GM18498 (cell line): Measurements from ENCODE around the gene KLHDC8A.

ENCODE experiments used
- ATAC-seq: cut with Tn5 transposase; IDR thresholded peaks from one replicate; pipeline ENCODE4 v1.9.1; 2021; ENCODE audit warnings: mild to moderate bottlenecking, moderate library complexity; ENCODE audit not compliant: unreplicated experiment

The KLHDC8A gene

GRCh38 chr1:205345761-205346160 is 11.0 kb downstream of the KLHDC8A start:
- no peak for ATAC-seq

GRCh38 chr1:205344066-205344928 is 12.4 kb downstream of the KLHDC8A start:
- ATAC-seq: no peak

GRCh38 chr1:205343431-205344065 is 13.2 kb downstream of the KLHDC8A start:
- no peak for ATAC-seq

- no peak for ATAC-seq
Measured at GRCh38 chr1:205342986-205343385, 13.7 kb downstream of the KLHDC8A start.

- no peak for ATAC-seq
Measured at GRCh38 chr1:205340676-205341075, 16.0 kb downstream of the KLHDC8A start.

GRCh38 chr1:205339717-205340116 is 17.0 kb downstream of the KLHDC8A start:
- no peak for ATAC-seq

- ATAC-seq: no peak
Measured at GRCh38 chr1:205339197-205339702, 17.5 kb downstream of the KLHDC8A start.

GRCh38 chr1:205338011-205338410 is 18.7 kb downstream of the KLHDC8A start:
- no peak for ATAC-seq

- ATAC-seq: no peak
Measured at GRCh38 chr1:205337481-205337880, 19.2 kb downstream of the KLHDC8A start.

GRCh38 chr1:205335692-205336091 is 21.0 kb downstream of the KLHDC8A start:
- no peak for ATAC-seq

GRCh38 chr1:205332015-205332791 is 24.5 kb downstream of the KLHDC8A start:
- no peak for ATAC-seq

- ATAC-seq: no peak
Measured at GRCh38 chr1:205330150-205330549, 26.6 kb downstream of the KLHDC8A start.

- no peak for ATAC-seq
Measured at GRCh38 chr1:205329719-205330118, 27.0 kb downstream of the KLHDC8A start.

- no peak for ATAC-seq
Measured at GRCh38 chr1:205328476-205328875, 28.2 kb downstream of the KLHDC8A start.

- ATAC-seq: no peak
Measured at GRCh38 chr1:205326812-205327466, 29.8 kb downstream of the KLHDC8A start.

- ATAC-seq: no peak
Measured at GRCh38 chr1:205325334-205325884, 31.3 kb downstream of the KLHDC8A start.

GRCh38 chr1:205324781-205325180 is 31.9 kb downstream of the KLHDC8A start:
- ATAC-seq: no peak

GRCh38 chr1:205323794-205324193 is 32.9 kb downstream of the KLHDC8A start:
- no peak for ATAC-seq

GRCh38 chr1:205321959-205322283 is 34.8 kb downstream of the KLHDC8A start:
- ATAC-seq: no peak

- peak; percentile 50 for ATAC-seq
Measured at GRCh38 chr1:205321162-205321958, 35.4 kb downstream of the KLHDC8A start, which contains the start of gene NUAK2. NUAK2 (minus strand) TSS chr1:205321745; CDS start chr1:205321628, 117 bp downstream.
